ENCODE data around the gene MDH1B.

MDH1B gene

DNA sequence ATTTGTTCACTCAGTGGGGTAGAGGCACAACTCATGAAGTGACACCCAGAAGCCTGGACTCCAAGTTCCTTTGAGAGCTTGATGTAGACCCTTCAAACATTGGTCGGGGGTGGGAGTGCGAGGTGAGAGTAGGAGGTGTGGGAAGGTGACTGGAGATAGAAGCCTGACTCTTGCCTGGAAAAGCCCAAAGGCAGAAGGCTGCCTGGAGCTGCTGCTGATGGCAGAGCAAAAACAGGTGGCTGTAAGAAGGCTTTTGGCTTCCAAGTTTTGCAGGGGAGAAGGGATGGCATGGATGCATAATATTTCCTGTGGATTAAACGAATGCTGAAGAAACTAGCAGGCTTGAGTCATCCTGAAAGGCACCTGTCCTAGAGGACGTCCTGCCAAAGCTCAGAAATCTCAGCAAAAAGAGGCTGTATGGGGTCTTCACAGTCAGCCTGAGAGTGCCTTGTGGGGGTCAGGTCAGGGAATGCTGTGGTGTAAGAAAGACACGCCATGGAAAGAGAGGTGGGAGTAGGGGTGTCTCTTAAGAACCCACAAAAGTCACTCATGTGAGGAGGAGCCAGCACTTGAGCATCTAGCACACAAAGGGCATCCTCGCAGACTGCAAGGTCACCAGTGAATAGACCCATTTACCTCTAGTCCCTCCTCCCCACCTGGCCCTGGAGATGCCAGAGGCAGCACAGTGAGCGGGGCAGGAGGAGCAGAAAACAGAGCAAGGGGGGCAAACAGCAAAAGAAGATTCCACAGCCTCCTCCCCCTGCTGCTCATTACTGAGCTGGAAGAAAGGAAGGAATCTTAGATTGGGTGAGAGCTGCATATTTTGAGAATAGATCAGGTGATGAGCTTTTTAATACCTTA lies 37.8 kb upstream of the MDH1B start:
- TF ChIP-seq, protein P1, sequence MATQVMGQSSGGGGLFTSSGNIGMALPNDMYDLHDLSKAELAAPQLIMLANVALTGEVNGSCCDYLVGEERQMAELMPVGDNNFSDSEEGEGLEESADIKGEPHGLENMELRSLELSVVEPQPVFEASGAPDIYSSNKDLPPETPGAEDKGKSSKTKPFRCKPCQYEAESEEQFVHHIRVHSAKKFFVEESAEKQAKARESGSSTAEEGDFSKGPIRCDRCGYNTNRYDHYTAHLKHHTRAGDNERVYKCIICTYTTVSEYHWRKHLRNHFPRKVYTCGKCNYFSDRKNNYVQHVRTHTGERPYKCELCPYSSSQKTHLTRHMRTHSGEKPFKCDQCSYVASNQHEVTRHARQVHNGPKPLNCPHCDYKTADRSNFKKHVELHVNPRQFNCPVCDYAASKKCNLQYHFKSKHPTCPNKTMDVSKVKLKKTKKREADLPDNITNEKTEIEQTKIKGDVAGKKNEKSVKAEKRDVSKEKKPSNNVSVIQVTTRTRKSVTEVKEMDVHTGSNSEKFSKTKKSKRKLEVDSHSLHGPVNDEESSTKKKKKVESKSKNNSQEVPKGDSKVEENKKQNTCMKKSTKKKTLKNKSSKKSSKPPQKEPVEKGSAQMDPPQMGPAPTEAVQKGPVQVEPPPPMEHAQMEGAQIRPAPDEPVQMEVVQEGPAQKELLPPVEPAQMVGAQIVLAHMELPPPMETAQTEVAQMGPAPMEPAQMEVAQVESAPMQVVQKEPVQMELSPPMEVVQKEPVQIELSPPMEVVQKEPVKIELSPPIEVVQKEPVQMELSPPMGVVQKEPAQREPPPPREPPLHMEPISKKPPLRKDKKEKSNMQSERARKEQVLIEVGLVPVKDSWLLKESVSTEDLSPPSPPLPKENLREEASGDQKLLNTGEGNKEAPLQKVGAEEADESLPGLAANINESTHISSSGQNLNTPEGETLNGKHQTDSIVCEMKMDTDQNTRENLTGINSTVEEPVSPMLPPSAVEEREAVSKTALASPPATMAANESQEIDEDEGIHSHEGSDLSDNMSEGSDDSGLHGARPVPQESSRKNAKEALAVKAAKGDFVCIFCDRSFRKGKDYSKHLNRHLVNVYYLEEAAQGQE (IDR thresholded peaks at IDR 0.05; ENCODE audit: insufficient read depth in 1 of 2, low read depth in 2 of 2, low read length in 2 of 2): no peak
- no peak for TF ChIP-seq FOXP2 (optimal IDR thresholded peaks at IDR 0.05; ENCODE audit: borderline replicate concordance, extremely low read depth, extremely low read length, insufficient read depth)
- TF ChIP-seq POLR2AphosphoS5 (IDR thresholded peaks at IDR 0.05; ENCODE audit: low read depth, low read length): no peak
- TF ChIP-seq SIN3A (IDR thresholded peaks at IDR 0.05; ENCODE audit: borderline replicate concordance, insufficient read depth, low read length): no peak
- TF ChIP-seq TAF1 (IDR thresholded peaks at IDR 0.05; ENCODE audit: borderline replicate concordance, insufficient read depth, low read length): no peak

DNA sequence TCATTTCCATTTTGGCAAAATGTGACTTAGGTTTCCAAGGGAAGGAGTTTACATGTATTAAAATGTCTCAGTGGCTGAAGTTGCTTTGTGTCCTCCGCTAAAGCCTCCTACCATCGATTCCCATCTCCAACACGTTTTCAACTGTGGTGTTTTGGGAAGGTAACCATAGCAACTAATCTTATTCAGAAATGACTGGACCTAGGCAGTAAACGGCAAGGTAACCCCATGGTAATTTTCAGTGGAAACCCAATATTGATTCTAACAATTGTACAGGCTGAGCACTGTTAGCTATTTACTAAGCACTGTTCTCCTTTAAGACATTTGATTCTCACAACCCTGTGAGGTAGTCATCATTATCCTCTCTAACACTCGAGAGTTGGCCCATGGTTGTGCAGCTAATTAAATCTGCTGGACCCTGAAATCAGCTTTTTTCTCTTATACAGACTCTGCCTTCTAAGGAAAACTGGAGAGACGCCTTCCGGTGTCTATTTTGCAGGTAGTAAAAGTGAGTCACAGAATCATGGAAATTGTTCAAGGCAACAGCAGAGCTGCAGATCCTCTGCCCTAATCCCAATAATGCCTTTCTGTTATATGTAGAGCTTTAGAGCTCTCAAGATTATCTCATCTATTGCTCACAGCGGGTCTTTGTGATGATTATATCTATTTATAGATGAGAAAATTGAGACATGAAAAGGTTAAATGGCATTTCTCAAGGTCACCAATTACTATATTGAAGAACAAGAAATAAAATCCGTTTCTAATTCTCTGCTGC lies 36.5 kb upstream of the MDH1B start:
- TF ChIP-seq, protein P1 (IDR thresholded peaks at IDR 0.05; ENCODE audit: insufficient read depth in 1 of 2, low read depth in 2 of 2, low read length in 2 of 2): no peak
- TF ChIP-seq POLR2AphosphoS5 (IDR thresholded peaks at IDR 0.05; ENCODE audit: low read depth, low read length): no peak

DNA sequence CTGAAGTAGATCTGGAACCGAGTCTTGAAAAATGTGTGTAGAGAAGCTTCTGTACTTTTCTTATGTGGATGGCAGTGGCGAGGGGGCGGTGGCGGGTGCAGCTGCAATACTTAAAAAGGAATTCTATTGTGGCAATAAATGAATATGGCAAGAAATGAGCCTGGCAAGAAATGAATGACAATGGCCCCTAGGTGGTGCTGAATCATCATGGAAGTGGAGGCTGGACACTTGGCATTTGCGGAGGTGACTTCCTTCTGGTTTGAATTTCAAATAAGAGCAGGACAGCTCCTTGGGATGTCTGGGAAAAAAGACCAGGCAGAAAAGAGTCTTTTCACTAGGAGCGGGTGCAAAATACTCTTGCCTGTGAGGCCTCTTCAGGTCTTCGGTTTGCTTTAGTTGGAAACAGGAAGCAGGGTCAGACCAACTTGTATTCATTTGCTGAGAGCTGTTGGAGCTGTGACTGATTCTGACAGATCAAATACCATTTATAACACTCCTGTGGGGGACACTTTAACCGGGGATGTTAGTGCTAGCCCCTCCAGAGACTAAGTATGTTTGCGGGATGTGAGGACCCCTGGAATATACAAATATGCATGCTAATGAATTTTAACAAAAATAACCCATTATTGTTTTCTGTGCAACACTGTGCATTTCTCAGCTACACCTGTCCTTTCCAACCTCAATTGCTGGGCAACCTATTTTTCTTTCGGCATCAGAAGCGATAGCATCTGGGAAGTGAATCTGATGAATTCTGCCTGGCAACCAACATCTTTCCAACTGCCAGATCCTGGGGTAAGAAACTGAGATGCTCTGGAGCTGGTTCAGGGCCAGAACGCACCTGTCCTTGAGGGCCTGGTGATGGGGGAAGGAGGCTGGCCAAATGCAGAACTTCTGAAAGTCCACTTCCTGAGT lies 35.6 kb upstream of the MDH1B start:
- no peak for TF ChIP-seq POLR2AphosphoS5 (IDR thresholded peaks at IDR 0.05; ENCODE audit: low read depth, low read length)
- TF ChIP-seq, protein P1 (IDR thresholded peaks at IDR 0.05; ENCODE audit: insufficient read depth in 1 of 2, low read depth in 2 of 2, low read length in 2 of 2): 0 out of 4 replicates have a peak, but pooled peaks of 1 of the 2 experiments have one; percentile 56

DNA sequence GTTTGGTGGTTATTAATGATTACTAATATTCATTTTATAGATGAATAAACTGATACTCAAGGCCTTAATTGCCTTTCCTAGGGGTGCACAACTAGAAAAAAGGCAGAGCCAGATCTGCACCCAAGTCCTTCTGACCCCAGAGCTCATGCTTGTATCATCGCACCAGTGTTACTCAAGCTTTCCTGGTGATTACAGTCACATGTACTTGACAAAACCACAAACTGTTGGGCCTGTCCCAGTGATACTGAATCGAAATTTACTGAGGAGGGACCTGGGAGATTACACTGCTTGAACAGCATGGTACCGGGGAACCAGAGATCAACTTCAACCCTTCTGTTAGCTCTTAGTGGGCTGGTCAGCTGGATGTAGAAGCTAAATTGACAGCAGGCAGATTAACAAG lies 34.0 kb upstream of the MDH1B start:
- TF ChIP-seq, protein P1 (IDR thresholded peaks at IDR 0.05; ENCODE audit: insufficient read depth in 1 of 2, low read depth in 2 of 2, low read length in 2 of 2): no peak
- no peak for TF ChIP-seq SIN3A (IDR thresholded peaks at IDR 0.05; ENCODE audit: borderline replicate concordance, insufficient read depth, low read length)
- TF ChIP-seq TAF1 (IDR thresholded peaks at IDR 0.05; ENCODE audit: borderline replicate concordance, insufficient read depth, low read length): no peak
- no peak for TF ChIP-seq POLR2AphosphoS5 (IDR thresholded peaks at IDR 0.05; ENCODE audit: low read depth, low read length)
- TF ChIP-seq FOXP2 (optimal IDR thresholded peaks at IDR 0.05; ENCODE audit: borderline replicate concordance, extremely low read depth, extremely low read length, insufficient read depth): no peak
